ENCODE measurements around the gene IL4I1.

- no peak for TF ChIP-seq CTCF (IDR thresholded peaks at IDR 0.05)
- TF ChIP-seq ZFX (IDR thresholded peaks at IDR 0.05; ENCODE audit: borderline replicate concordance) = no peak
Observed at GRCh38 chr19:49855676-49856573, 40.8 kb downstream of the IL4I1 start.

All from 22Rv1 (cell line).